MG63 (cell line): Measurements from ENCODE around the gene KIAA1210. TPM values are rescaled to one million over a fixed set of nuclear protein-coding genes. Genes with fewer than 3 reads are reported as not detected.

Source experiments
- DNase-seq: peaks from one replicate; pipeline ENCODE4 v3.0.0-alpha.2; 2020
- H3K27me3 ChIP-seq: fragments of 250-450 bp; sonication (Bioruptor Pico); 2 replicates; pipeline ENCODE4 v1.5.1; 2020; ENCODE audit warnings: mild to moderate bottlenecking, moderate library complexity
- H3K36me3 ChIP-seq: fragments of 250-450 bp; sonication (Bioruptor Pico); 2 replicates; pipeline ENCODE4 v1.5.1; 2020; ENCODE audit warnings: mild to moderate bottlenecking, moderate library complexity
- H3K4me3 ChIP-seq: fragments of 250-450 bp; sonication (Bioruptor Pico); 2 replicates; pipeline ENCODE4 v1.5.1; 2020; ENCODE audit warnings: mild to moderate bottlenecking, moderate library complexity
- H3K9me3 ChIP-seq: fragments of 250-450 bp; sonication (Bioruptor Pico); 2 replicates; pipeline ENCODE4 v1.5.1; 2020; ENCODE audit warnings: mild to moderate bottlenecking, moderate library complexity
- total RNA-seq: library from RNA; depleted of rRNA; stranded (reverse); fragments of >200 nt; shearing (Covaris generic); gene quantifications from 2 replicates; pipeline ENCODE4 v1.2.3, GENCODE V29; 2014; ENCODE audit warnings: low replicate concordance

Gene KIAA1210
- total RNA-seq, 1 experiment from 2014 or later = not detected

- Histone ChIP-seq H3K9me3 (no peaks in the 10 kb centered on the region), H3K36me3 (no peaks in the 10 kb centered on the region), H3K27me3 (no peaks in the 10 kb centered on the region), H3K4me3 (no peak overlapping the region)
- peak; percentile 65 for DNase-seq
These were observed 21.8 kb downstream of the KIAA1210 start for GRCh38 chrX:119105826-119106225.

- Histone ChIP-seq H3K27me3 (no peaks in the 10 kb centered on the region), H3K9me3 (no peaks in the 10 kb centered on the region), H3K4me3 (no peak overlapping the region), H3K36me3 (no peaks in the 10 kb centered on the region)
- no peak for DNase-seq
These were observed 26.4 kb downstream of the KIAA1210 start for GRCh38 chrX:119101168-119101567.

- Histone ChIP-seq H3K27me3 (no peaks in the 10 kb centered on the region), H3K9me3 (no peaks in the 10 kb centered on the region), H3K4me3 (no peak overlapping the region), H3K36me3 (no peaks in the 10 kb centered on the region)
- DNase-seq = no peak
These were observed 31.7 kb downstream of the KIAA1210 start for GRCh38 chrX:119095936-119096335.

- Histone ChIP-seq H3K9me3 (no peaks in the 10 kb centered on the region), H3K4me3 (no peak overlapping the region), H3K27me3 (no peaks in the 10 kb centered on the region), H3K36me3 (no peaks in the 10 kb centered on the region)
- no peak for DNase-seq
These were observed 32.8 kb downstream of the KIAA1210 start for GRCh38 chrX:119094819-119095218.

GRCh38 chrX:119093991-119094735 lies 33.4 kb downstream of the KIAA1210 start:
- no peaks in the 10 kb centered on the region for H3K27me3 ChIP-seq
- DNase-seq = no peak
- no peaks in the 10 kb centered on the region for H3K36me3 ChIP-seq
- no peak overlapping the region for H3K4me3 ChIP-seq
- no peaks in the 10 kb centered on the region for H3K9me3 ChIP-seq

- H3K4me3 ChIP-seq = no peak overlapping the region
- DNase-seq = no peak
These were observed 37.0 kb downstream of the KIAA1210 start for GRCh38 chrX:119090627-119091026.

GRCh38 chrX:119089619-119090018 lies 38.0 kb downstream of the KIAA1210 start:
- DNase-seq = no peak
- no peak overlapping the region for H3K4me3 ChIP-seq
- no peaks in the 10 kb centered on the region for H3K36me3 ChIP-seq
- no peaks in the 10 kb centered on the region for H3K27me3 ChIP-seq
- H3K9me3 ChIP-seq = no peaks in the 10 kb centered on the region

More at GRCh38 chrX:119090627-119091026, 37.0 kb downstream of the KIAA1210 start:
- H3K36me3 ChIP-seq = no peaks in the 10 kb centered on the region
- H3K9me3 ChIP-seq = no peaks in the 10 kb centered on the region
- H3K27me3 ChIP-seq = no peaks in the 10 kb centered on the region

GRCh38 chrX:119087121-119087520 lies 40.5 kb downstream of the KIAA1210 start:
- no peaks in the 10 kb centered on the region for H3K36me3 ChIP-seq
- no peaks in the 10 kb centered on the region for H3K27me3 ChIP-seq
- no peaks in the 10 kb centered on the region for H3K9me3 ChIP-seq
- H3K4me3 ChIP-seq = no peak overlapping the region
- DNase-seq = no peak

- H3K4me3 ChIP-seq = no peak overlapping the region
- no peak for DNase-seq
- H3K36me3 ChIP-seq = no peaks in the 10 kb centered on the region
- no peaks in the 10 kb centered on the region for H3K27me3 ChIP-seq
- no peaks in the 10 kb centered on the region for H3K9me3 ChIP-seq
These were observed 42.8 kb downstream of the KIAA1210 start for GRCh38 chrX:119084766-119085165.

GRCh38 chrX:119082278-119082677 lies 45.3 kb downstream of the KIAA1210 start:
- no peak for DNase-seq
- H3K27me3 ChIP-seq = no peaks in the 10 kb centered on the region
- no peaks in the 10 kb centered on the region for H3K36me3 ChIP-seq
- no peaks in the 10 kb centered on the region for H3K9me3 ChIP-seq
- H3K4me3 ChIP-seq = no peak overlapping the region

GRCh38 chrX:119075270-119076025 lies 52.2 kb downstream of the KIAA1210 start:
- Histone ChIP-seq H3K36me3 (no peaks in the 10 kb centered on the region), H3K9me3 (no peaks in the 10 kb centered on the region), H3K4me3 (no peak overlapping the region), H3K27me3 (no peaks in the 10 kb centered on the region)
- no peak for DNase-seq

- H3K9me3 ChIP-seq = no peaks in the 10 kb centered on the region
- H3K36me3 ChIP-seq = no peaks in the 10 kb centered on the region
- H3K4me3 ChIP-seq = no peak overlapping the region
- H3K27me3 ChIP-seq = no peaks in the 10 kb centered on the region
- no peak for DNase-seq
These were observed 53.7 kb downstream of the KIAA1210 start for GRCh38 chrX:119073911-119074310.

- Histone ChIP-seq H3K27me3 (no peaks in the 10 kb centered on the region), H3K9me3 (no peaks in the 10 kb centered on the region), H3K36me3 (no peaks in the 10 kb centered on the region), H3K4me3 (no peak overlapping the region)
- DNase-seq = no peak
These were observed 54.3 kb downstream of the KIAA1210 start for GRCh38 chrX:119073200-119073905.

- Histone ChIP-seq H3K27me3 (no peaks in the 10 kb centered on the region), H3K36me3 (no peaks in the 10 kb centered on the region), H3K9me3 (no peaks in the 10 kb centered on the region), H3K4me3 (no peak within 1 kb of the TSS)
- DNase-seq = no peak
These were observed 54.9 kb downstream of the KIAA1210 start, which contains the start of gene CT47C1 for GRCh38 chrX:119072744-119073143. CT47C1 (plus strand) TSS chrX:119072993; CDS start chrX:119073226, 233 bp downstream.

GRCh38 chrX:119071381-119071780 lies 56.2 kb downstream of the KIAA1210 start:
- Histone ChIP-seq H3K27me3 (no peaks in the 10 kb centered on the region), H3K36me3 (no peaks in the 10 kb centered on the region)
- DNase-seq = no peak

GRCh38 chrX:119069762-119070161 lies 57.9 kb downstream of the KIAA1210 start:
- Histone ChIP-seq H3K4me3 (no peak overlapping the region), H3K9me3 (no peaks in the 10 kb centered on the region), H3K36me3 (no peaks in the 10 kb centered on the region), H3K27me3 (no peaks in the 10 kb centered on the region)
- DNase-seq = no peak

More at GRCh38 chrX:119071381-119071780, 56.2 kb downstream of the KIAA1210 start:
- H3K4me3 ChIP-seq = no peak overlapping the region
- no peaks in the 10 kb centered on the region for H3K9me3 ChIP-seq

- DNase-seq = no peak
- H3K9me3 ChIP-seq = no peaks in the 10 kb centered on the region
- H3K4me3 ChIP-seq = no peak overlapping the region
- H3K36me3 ChIP-seq = no peaks in the 10 kb centered on the region
- H3K27me3 ChIP-seq = no peaks in the 10 kb centered on the region
These were observed 58.5 kb downstream of the KIAA1210 start for GRCh38 chrX:119069128-119069527.
